ENCODE data around the gene TCHP. TPM values are rescaled to one million over a fixed set of nuclear protein-coding genes. Genes with fewer than 3 reads are reported as not detected.

The TCHP gene
- total RNA-seq, 1 experiment from 2014 or later, result 10.2 TPM

DNA sequence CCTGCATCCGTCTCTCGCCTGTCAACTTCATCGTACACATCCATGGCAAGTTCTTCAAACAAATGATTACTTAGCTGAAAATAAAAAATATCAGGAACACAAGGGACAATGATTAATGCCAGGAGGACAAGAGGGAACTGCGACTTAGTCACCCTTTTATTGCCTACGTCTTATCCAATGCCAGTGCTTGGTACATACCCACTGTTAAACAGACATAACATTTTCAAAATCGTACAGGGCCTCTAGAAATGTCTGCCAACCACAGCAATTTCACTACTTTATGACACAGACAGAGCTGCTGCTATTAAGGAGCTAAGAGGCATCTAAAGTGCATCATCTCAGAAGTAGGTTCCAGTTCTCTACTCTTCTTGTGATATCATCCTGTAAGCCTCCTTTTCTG, 61.5 kb downstream of the TCHP start:
- DNase-seq (ENCODE audit: low read depth), result peak; percentile 77

DNA sequence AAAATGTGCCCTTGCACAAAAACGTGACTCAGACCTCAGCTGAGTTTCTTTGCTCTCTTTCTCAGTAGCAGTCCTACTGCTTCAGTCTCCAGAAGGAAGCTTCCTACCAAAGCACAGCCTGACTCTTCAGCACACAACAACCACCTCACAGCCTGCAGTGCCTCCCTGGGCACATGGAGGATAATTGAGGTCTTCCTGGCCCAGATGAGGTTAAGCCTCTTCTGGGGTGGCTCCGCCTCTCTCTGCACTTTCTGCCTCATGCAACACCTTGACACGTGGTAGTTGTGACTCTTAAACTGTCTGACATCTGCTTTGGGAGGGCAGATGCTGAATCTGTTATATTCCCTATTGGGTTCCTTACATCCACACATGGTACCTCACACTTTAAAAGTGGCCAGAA, 62.3 kb downstream of the TCHP start:
- DNase-seq (ENCODE audit: low read depth), result peak; percentile 26

DNA sequence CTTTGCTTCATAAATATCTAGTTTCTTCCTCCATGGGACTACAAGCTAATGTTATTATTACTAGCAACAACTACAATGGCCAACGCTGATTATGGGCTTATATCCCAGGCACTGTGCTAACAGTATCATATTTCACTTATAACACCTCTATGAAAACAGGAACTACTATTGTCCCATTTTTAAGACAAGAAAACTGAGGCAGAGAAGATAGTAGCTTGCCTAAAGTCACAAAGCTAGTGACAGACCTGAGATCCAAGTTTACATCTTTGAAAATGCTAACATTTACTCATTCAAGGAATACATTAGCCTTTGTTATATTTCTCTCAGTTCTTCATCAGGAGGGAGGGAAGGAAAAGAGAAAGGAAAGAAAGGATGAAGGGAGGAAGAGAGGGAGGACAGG, 63.3 kb downstream of the TCHP start:
- DNase-seq (ENCODE audit: low read depth), result no peak

DNA sequence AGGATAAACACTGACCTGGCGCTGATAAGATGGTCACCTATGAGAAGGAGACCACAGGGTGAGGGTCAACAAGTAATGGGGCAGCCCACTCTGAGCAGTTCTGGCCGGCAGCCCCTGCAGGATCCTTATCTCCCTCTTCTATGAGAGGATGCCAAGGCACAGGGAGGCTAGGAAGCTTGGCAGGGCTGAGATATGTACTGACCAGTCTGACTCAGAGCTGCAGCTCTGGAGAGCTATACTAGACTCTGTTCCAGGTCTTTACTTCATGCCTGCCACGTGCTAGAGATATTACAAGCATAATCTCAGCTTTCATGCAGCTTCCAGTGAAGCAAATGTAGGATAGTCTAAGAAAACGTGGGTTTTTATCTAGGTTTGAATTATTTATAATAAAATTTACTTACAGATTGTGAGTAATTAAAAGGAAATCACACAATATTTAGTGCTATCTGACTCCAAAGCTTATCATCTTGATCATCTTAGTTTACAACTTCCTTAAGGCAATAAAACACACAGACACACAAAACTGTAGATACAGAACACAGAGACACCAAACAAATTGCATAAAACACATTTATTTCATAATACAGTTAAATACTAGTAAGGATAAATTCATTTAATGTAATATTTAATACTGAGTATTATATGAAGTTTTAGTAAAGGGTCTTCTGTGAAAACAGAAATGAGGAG, 63.8 kb downstream of the TCHP start:
- no peak for DNase-seq (ENCODE audit: low read depth)

DNA sequence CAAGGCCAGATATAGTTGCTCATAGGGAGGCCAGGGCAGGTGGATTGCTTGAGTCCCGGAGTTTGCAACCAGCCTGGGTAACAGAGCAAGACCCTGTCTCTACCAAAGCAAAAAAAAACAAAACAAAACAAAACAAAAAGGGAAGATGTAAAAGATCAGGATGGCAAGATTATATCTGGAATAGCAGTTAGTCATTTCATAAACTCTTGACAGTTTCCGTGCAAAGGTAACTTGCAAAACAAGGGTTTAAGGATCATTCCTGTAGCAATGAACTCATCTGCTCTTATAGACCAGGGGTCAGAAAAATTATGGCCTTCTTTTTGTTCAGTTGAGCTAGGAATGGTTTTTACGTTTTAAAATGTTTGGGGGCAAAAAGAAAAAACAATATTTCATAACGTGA, 66.5 kb downstream of the TCHP start:
- no peak for DNase-seq (ENCODE audit: low read depth)

DNA sequence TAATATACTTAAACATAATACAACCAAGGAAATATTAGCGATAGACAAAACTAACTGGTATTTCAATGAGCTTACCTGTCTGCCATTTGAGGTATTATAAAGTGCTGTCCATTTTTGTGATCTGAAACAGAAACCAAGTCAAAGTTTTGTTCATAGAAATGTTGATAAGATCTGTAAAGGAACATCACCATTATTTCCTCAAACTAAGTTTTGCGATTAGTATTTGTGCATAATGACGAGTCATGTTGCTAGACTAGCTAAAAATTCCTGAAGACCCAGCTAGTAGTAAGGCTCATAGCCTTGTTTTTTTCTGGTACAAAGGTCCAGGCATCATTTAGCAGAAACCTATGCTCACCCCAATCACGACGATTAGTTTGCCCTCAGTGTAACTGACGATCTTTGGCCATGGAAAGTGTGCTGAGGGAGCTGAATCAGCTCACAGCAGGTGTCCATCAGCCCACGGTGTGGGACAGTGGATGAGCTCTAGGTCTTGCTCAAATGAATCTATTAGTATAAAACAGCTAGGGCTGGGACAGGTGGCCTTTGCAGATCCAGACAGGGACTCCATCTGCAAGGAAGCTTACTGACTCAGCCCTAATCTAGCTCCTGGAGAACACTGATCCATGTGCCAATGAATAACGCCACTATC, 67.4 kb downstream of the TCHP start:
- no peak for DNase-seq (ENCODE audit: low read depth)

Other genes with a start within 250 kb of the TCHP start
- 0.24 and 0.39 TPM in 2 replicates for gene FAM222A, start 186.4 kb upstream of the TCHP start, total RNA-seq (2014; rRNA removed; shearing (Covaris generic))
- 0.68 and 0.96 TPM in 2 replicates for gene TRPV4, start 66.9 kb upstream of the TCHP start, total RNA-seq (2014; rRNA removed; shearing (Covaris generic))
- gene GLTP, start 19.7 kb upstream of the TCHP start, total RNA-seq (2014; rRNA removed; shearing (Covaris generic)), result 35.7 and 36.8 TPM in 2 replicates
- gene GIT2, start 96.1 kb downstream of the TCHP start, total RNA-seq (2014; rRNA removed; shearing (Covaris generic)), result 22.2 and 24.3 TPM in 2 replicates
- 37.2 and 39.4 TPM in 2 replicates for gene ANKRD13A, start 99.2 kb downstream of the TCHP start, total RNA-seq (2014; rRNA removed; shearing (Covaris generic))
- 14.9 and 15.9 TPM in 2 replicates for gene C12orf76, start 148.2 kb downstream of the TCHP start, total RNA-seq (2014; rRNA removed; shearing (Covaris generic))
- 19.7 and 23.4 TPM in 2 replicates for gene IFT81, start 224.1 kb downstream of the TCHP start, total RNA-seq (2014; rRNA removed; shearing (Covaris generic))